PC-3 (cell line): ENCODE data around the gene SPATA2. TPM values are rescaled to one million over a fixed set of nuclear protein-coding genes. Genes with fewer than 3 reads are reported as not detected.

ENCODE experiments used
- ATAC-seq: fragments of 200-7000 bp; cut with Tn5 transposase; 2 replicates; pipeline ENCODE4 v1.9.1; 2020; ENCODE audit warnings: mild to moderate bottlenecking, moderate library complexity
- BruUV-seq: library from RNA; stranded (reverse); fragments of 400-500 nt; replicated peaks from 2 replicates; lab custom pipeline; 2021; lab: Mats Ljungman, UMichigan
- CTCF ChIA-PET: fragments of 300-600 bp; sonication (Branson Sonifier 250); formaldehyde crosslinking; loops from one replicate; lab custom pipeline; 2022; ENCODE audit warnings: antibody characterized with exemption; lab: Charles Lee
- POLR2A ChIA-PET: fragments of 300-600 bp; sonication (Branson Sonifier 250); formaldehyde crosslinking; loops from one replicate; lab custom pipeline; 2022; ENCODE audit warnings: antibody characterized with exemption; ENCODE audit not compliant: unreplicated experiment; lab: Charles Lee
- DNase-seq: peaks from one replicate; pipeline ENCODE4 v3.0.0-alpha.2; 2015
- H2AFZ ChIP-seq: fragments of 300-600 bp; sonication (generic); 2 replicates; pipeline ENCODE4 v1.6.0; 2016; ENCODE audit warnings: antibody characterized with exemption, low read length
- H3F3A ChIP-seq: fragments of 300-600 bp; sonication (generic); one replicate; pipeline ENCODE4 v1.6.0; 2017; ENCODE audit warnings: antibody characterized with exemption, low read length, control low read depth, mild to moderate bottlenecking; ENCODE audit not compliant: unreplicated experiment
- H3K27ac ChIP-seq: fragments of 300-600 bp; sonication (generic); 2 replicates; pipeline ENCODE4 v1.5.1; 2016; ENCODE audit warnings: mild to moderate bottlenecking, low read length
- H3K27me3 ChIP-seq: fragments of 300-600 bp; sonication (generic); 2 replicates; pipeline ENCODE4 v1.6.1; 2016; ENCODE audit warnings: low read length, mixed read lengths
- H3K36me3 ChIP-seq: fragments of 300-600 bp; sonication (generic); 2 replicates; pipeline ENCODE4 v1.6.1; 2016; ENCODE audit warnings: low read depth, mixed run types, low read length, mixed read lengths
- H3K4me1 ChIP-seq: fragments of 300-600 bp; sonication (generic); 2 replicates; pipeline ENCODE4 v1.5.1; 2016; ENCODE audit warnings: low read length; ENCODE audit not compliant: insufficient read depth
- H3K4me2 ChIP-seq: fragments of 300-600 bp; sonication (generic); 2 replicates; pipeline ENCODE4 v1.6.0; 2016; ENCODE audit warnings: low read length
- H3K4me3 ChIP-seq: fragments of 300-600 bp; sonication (generic); 2 replicates; pipeline ENCODE4 v1.5.1; 2016; ENCODE audit warnings: mild to moderate bottlenecking, low read length, mixed read lengths
- H3K79me2 ChIP-seq: fragments of 300-600 bp; sonication (generic); 2 replicates; pipeline ENCODE4 v1.6.1; 2017; ENCODE audit warnings: low read length, mixed read lengths
- H3K9ac ChIP-seq: fragments of 300-600 bp; sonication (generic); 2 replicates; pipeline ENCODE4 v1.6.0; 2016; ENCODE audit warnings: mild to moderate bottlenecking, low read length
- H3K9me2 ChIP-seq: fragments of 300-600 bp; sonication (generic); replicated peaks from 2 replicates; pipeline ENCODE4 v1.6.1; 2016; ENCODE audit warnings: mixed run types, low read length, mixed read lengths
- H3K9me3 ChIP-seq: fragments of 300-600 bp; sonication (generic); 2 replicates; pipeline ENCODE4 v1.6.1; 2016; ENCODE audit warnings: low read length, mixed read lengths
- H4K20me1 ChIP-seq: fragments of 300-600 bp; sonication (generic); 2 replicates; pipeline ENCODE4 v1.6.1; 2016; ENCODE audit warnings: low read length, mixed read lengths
- EZH2 ChIP-seq: fragments of 300-600 bp; sonication (generic); IDR thresholded peaks from one replicate; pipeline ENCODE4 v1.6.1; 2017; ENCODE audit warnings: antibody characterized with exemption, mild to moderate bottlenecking, low read length; ENCODE audit not compliant: unreplicated experiment
- EZH2phosphoT487 ChIP-seq: fragments of 300-600 bp; sonication (generic); IDR thresholded peaks from 2 replicates; pipeline ENCODE4 v1.6.1; 2018; ENCODE audit warnings: mild to moderate bottlenecking, antibody characterized with exemption, low read length, borderline replicate concordance
- intact Hi-C: fragments of 100-400 bp; cut with micrococcal nuclease; formaldehyde crosslinking; loops from 2 replicates; pipeline ENCODE4 v1.9.0; 2023
- total RNA-seq: library from RNA; depleted of rRNA; stranded (reverse); fragments of >200 nt; gene quantifications from 2 replicates; pipeline ENCODE4 v1.2.3, GENCODE V29; 2014
- TF ChIP-seq, protein P1 (sequence below): fragments of 300-600 bp; sonication (generic); conservative IDR thresholded peaks from 2 replicates; pipeline ENCODE4 v1.5.1; 2017; ENCODE audit warnings: antibody characterized with exemption, low read depth, mild to moderate bottlenecking, low read length

Gene SPATA2
- total RNA-seq, 1 experiment from 2014 or later = 7.4 TPM

DNA sequence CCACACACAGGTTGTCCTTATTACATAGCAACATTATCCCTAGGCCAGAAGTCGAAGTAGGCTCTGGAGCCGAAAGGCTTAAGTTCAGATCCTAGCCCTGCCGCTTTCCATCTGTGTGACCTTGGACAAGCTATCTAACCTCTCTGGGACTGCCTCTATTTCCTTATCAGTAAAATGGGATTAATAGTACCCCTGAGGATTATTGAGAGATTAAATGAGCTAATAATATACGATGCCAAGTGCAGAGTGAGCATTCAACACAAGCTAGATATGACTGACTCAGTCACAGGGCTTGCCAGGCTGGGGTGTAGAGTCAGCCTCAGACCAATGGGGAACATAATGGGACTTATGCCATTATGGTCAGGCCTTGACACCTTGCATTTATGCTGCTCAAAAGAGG lies 8.9 kb upstream of the SPATA2 start:
- TF ChIP-seq EZH2phosphoT487 (no peak), EZH2 (no peak)
- TF ChIP-seq, protein P1, sequence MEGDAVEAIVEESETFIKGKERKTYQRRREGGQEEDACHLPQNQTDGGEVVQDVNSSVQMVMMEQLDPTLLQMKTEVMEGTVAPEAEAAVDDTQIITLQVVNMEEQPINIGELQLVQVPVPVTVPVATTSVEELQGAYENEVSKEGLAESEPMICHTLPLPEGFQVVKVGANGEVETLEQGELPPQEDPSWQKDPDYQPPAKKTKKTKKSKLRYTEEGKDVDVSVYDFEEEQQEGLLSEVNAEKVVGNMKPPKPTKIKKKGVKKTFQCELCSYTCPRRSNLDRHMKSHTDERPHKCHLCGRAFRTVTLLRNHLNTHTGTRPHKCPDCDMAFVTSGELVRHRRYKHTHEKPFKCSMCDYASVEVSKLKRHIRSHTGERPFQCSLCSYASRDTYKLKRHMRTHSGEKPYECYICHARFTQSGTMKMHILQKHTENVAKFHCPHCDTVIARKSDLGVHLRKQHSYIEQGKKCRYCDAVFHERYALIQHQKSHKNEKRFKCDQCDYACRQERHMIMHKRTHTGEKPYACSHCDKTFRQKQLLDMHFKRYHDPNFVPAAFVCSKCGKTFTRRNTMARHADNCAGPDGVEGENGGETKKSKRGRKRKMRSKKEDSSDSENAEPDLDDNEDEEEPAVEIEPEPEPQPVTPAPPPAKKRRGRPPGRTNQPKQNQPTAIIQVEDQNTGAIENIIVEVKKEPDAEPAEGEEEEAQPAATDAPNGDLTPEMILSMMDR = no peak
- Histone ChIP-seq H3K36me3 (no peaks in the 10 kb centered on the region), H3F3A (no peaks in the 10 kb centered on the region), H3K79me2 (no peaks in the 10 kb centered on the region), H3K9me2 (no peaks in the 10 kb centered on the region), H3K9me3 (no peaks in the 10 kb centered on the region), H3K27me3 (no peaks in the 10 kb centered on the region), H3K4me2 (no peak overlapping the region), H3K9ac (no peak overlapping the region), H4K20me1 (no peaks in the 10 kb centered on the region), H2AFZ (no peak overlapping the region), H3K27ac (no peak overlapping the region), H3K4me3 (no peak overlapping the region), H3K4me1 (0 out of 2 replicates have a peak, but pooled peaks cover 3% of the 10 kb centered on the region)
- ChIA-PET CTCF (no interaction called here), POLR2A (no interaction called here)
- no TSS peak for BruUV-seq
- intact Hi-C loops = no loop called here
- ATAC-seq = no peak
- no peak for DNase-seq

DNA sequence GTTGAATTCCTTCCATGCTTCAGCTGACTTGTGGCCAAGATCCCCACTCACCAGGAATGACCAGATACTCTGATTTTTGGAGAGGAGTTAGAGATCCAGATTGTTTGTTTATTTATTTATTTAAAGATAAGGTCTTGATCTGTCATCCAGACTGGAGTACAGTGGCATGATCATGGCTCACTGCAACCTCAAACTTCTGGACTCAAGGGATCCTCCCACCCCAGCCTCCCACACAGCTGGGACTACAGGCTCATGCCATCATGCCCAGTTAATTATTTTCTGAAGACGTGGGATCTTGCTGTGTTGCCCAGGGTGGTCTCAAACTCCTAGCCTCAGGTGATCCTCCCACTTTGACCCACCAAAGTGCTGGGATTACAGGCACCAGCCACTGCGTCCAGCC lies 4.1 kb upstream of the SPATA2 start:
- Histone ChIP-seq H3K4me1 (peaks cover 11% of the 10 kb centered on the region), H3K79me2 (peaks cover 14% of the 10 kb centered on the region), H2AFZ (no peak overlapping the region), H3K4me3 (no peak overlapping the region), H3K9me2 (no peaks in the 10 kb centered on the region), H3K27ac (no peak overlapping the region), H3K9ac (no peak overlapping the region), H3K36me3 (no peaks in the 10 kb centered on the region), H3F3A (no peaks in the 10 kb centered on the region), H3K27me3 (no peaks in the 10 kb centered on the region), H3K4me2 (no peak overlapping the region), H3K9me3 (no peaks in the 10 kb centered on the region), H4K20me1 (peaks cover 2% of the 10 kb centered on the region)
- DNase-seq (no peak), ATAC-seq (no peak)
- ChIA-PET POLR2A (no interaction called here), CTCF (no interaction called here)
- intact Hi-C loops = no loop called here
- TF ChIP-seq, protein P1 = no peak
- no peak for TF ChIP-seq EZH2
- no peak for TF ChIP-seq EZH2phosphoT487
- no TSS peak for BruUV-seq

DNA sequence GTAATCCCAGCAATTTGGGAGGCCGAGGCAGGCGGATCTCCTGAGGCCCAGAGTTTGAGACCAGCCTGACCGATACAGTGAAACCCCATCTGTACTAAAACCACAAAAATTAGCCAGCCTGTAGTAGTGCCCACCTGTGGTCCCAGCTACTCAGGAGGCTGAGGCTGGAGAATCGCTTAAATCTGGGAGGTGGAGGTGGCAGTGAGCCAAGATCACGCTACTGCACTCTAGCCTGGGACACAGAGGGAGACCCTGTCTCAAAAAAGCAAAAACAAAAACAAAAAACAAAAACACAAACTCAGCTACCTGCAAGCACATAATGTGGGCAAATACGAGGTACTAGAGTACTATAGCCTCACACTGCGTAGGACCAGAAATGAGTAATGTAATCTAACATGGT lies 3.7 kb upstream of the SPATA2 start:
- CTCF ChIA-PET = interaction anchor here (0.5 kb wide), 1 partner anchor 311 kb away, joined by 3 read pairs; no protein-coding TSS in a partner anchor
- no peaks in the 10 kb centered on the region for H3K9me2 ChIP-seq
- no peak for ATAC-seq
- H3K9ac ChIP-seq = no peak overlapping the region
- no peak overlapping the region for H3K27ac ChIP-seq
- H3K4me2 ChIP-seq = no peak overlapping the region
- no peak overlapping the region for H2AFZ ChIP-seq
- TF ChIP-seq EZH2 (no peak), EZH2phosphoT487 (no peak)
- TF ChIP-seq, protein P1 = no peak
- DNase-seq = no peak
- no peaks in the 10 kb centered on the region for H3K27me3 ChIP-seq
- peaks cover 19% of the 10 kb centered on the region for H3K79me2 ChIP-seq
- H3K4me1 ChIP-seq = peaks cover 16% of the 10 kb centered on the region
- H4K20me1 ChIP-seq = peaks cover 7% of the 10 kb centered on the region
- no peaks in the 10 kb centered on the region for H3F3A ChIP-seq
- H3K36me3 ChIP-seq = no peaks in the 10 kb centered on the region
- BruUV-seq = no TSS peak
- POLR2A ChIA-PET = no interaction called here
- H3K9me3 ChIP-seq = no peaks in the 10 kb centered on the region
- intact Hi-C loops = no loop called here
- no peak overlapping the region for H3K4me3 ChIP-seq
